ENCODE results near the gene PRKRIP1.
"Not testable (repeated sequence)": the region's sequence is repeated elsewhere in the genome, so short reads cannot be mapped to it uniquely, and the experiment has no call there.

Gene PRKRIP1

GRCh38 chr7:102460467-102460866 is 64.3 kb downstream of the PRKRIP1 start:
- no peak for FAIRE-seq

GRCh38 chr7:102463841-102464576 is 67.8 kb downstream of the PRKRIP1 start:
- no peak for FAIRE-seq

GRCh38 chr7:102464577-102465280 is 68.6 kb downstream of the PRKRIP1 start, which contains the start of the genes ALKBH4 and LRWD1:
Gene ALKBH4, minus strand, starts transcription at chr7:102464863. Its CDS starts 27 bp downstream, at chr7:102464836.
Gene LRWD1, plus strand, starts transcription at chr7:102464984. Its CDS starts 97 bp downstream, at chr7:102465081.
- FAIRE-seq: no peak

- FAIRE-seq: no peak
Observed at GRCh38 chr7:102466097-102466496, 69.9 kb downstream of the PRKRIP1 start.

GRCh38 chr7:102467581-102468477 is 71.7 kb downstream of the PRKRIP1 start:
- FAIRE-seq: no peak

- FAIRE-seq: no peak
Observed at GRCh38 chr7:102468478-102469350, 72.6 kb downstream of the PRKRIP1 start.

- no peak for FAIRE-seq
Observed at GRCh38 chr7:102469351-102469971, 73.3 kb downstream of the PRKRIP1 start.

GRCh38 chr7:102469972-102470825 is 74.0 kb downstream of the PRKRIP1 start:
- no peak for FAIRE-seq

GRCh38 chr7:102471791-102472125 is 75.6 kb downstream of the PRKRIP1 start:
- no peak for FAIRE-seq

GRCh38 chr7:102472126-102473041 is 76.2 kb downstream of the PRKRIP1 start:
- no peak for FAIRE-seq

- FAIRE-seq: no peak
Observed at GRCh38 chr7:102473271-102473991, 77.3 kb downstream of the PRKRIP1 start.

- FAIRE-seq: not testable (repeated sequence)
Observed at GRCh38 chr7:102474116-102474515, 78.0 kb downstream of the PRKRIP1 start.

GRCh38 chr7:102474736-102475435 is 78.7 kb downstream of the PRKRIP1 start:
- FAIRE-seq: not testable (repeated sequence)
